ENCODE data around the gene S1PR5. TPM values are rescaled to one million over a fixed set of nuclear protein-coding genes. Genes with fewer than 3 reads are reported as not detected.

S1PR5 gene
- total and polyA plus RNA-seq, 5 donors from 2014 or later = 0.17 to 0.31 (median 0.30) TPM; not detected in 2

DNA sequence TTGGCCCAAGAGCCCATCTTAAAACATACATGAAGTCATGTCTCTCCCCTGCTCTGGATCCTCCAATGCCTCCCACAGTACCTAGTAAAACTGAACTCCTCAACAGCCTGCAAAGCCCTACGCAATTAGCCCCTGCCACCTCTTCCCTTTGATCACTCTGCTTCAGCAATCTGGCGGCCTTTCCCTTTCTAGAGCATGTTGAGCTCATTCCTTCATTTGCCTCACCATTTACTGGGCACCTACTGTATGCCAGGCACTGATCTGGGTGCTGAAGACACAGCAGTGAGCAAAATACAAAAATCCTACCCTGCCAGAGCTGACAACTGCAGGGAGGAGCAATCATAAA, 17.0 kb downstream of the S1PR5 start:
- Mint-ChIP-seq H3K36me3 (peaks cover 15% of the 10 kb centered on the region), H3K27me3 (no peaks in the 10 kb centered on the region), H3K4me3 (peak overlapping the region; percentile 67 to 91 (median 85)), H3K9me3 (peaks cover 0 to 2% (median 0%) of the 10 kb centered on the region in 7 donors), H3K27ac (peak overlapping the region; percentile 14 to 81 (median 65)), H3K4me1 (peaks cover 0 to 41% (median 20%) of the 10 kb centered on the region in 4 donors)
- peaks cover 13% of the 10 kb centered on the region for H3K36me3 ChIP-seq (ENCODE audit: control insufficient read depth, insufficient read depth, low read length)
- no peaks in the 10 kb centered on the region for H3K9me3 ChIP-seq (ENCODE audit: control insufficient read depth in 2 of 2, low read length in 2 of 2)
- H3K4me3 ChIP-seq (ENCODE audit: low read depth, low read length) = peak overlapping the region; percentile 19
- H3K27me3 ChIP-seq (ENCODE audit: control insufficient read depth, insufficient read depth, low read length) = no peaks in the 10 kb centered on the region
- no peak for DNase-seq
- H3K4me1 ChIP-seq (ENCODE audit: control insufficient read depth, insufficient read depth, low read length, poor library complexity, severe bottlenecking) = peaks cover 42% of the 10 kb centered on the region
- no peak overlapping the region for H3K27ac ChIP-seq (ENCODE audit: insufficient read depth, low read length, poor library complexity, severe bottlenecking)
- no peak for ATAC-seq (ENCODE audit: low read depth in 2 of 2)

GRCh38 chr19:10499550-10500246, 17.5 kb downstream of the S1PR5 start:
- no peak overlapping the region for H3K4me3 ChIP-seq (ENCODE audit: low read depth, low read length)
- peaks cover 0 to 2% (median 0%) of the 10 kb centered on the region in 7 donors for H3K9me3 Mint-ChIP-seq

GRCh38 chr19:10497371-10497770, 19.9 kb downstream of the S1PR5 start:
- Mint-ChIP-seq H3K4me3 (peak overlapping the region in 2 of 4 donors; percentile 33 to 83), H3K36me3 (peaks cover 15% of the 10 kb centered on the region), H3K27ac (peak overlapping the region in 1 of 3 donors; percentile 62), H3K4me1 (peaks cover 0 to 36% (median 20%) of the 10 kb centered on the region in 4 donors), H3K27me3 (no peaks in the 10 kb centered on the region), H3K9me3 (no peaks in the 10 kb centered on the region)
- ATAC-seq (ENCODE audit: low read depth in 2 of 2) (no peak), DNase-seq (no peak)
- no peaks in the 10 kb centered on the region for H3K27me3 ChIP-seq (ENCODE audit: control insufficient read depth, insufficient read depth, low read length)
- peaks cover 34% of the 10 kb centered on the region for H3K4me1 ChIP-seq (ENCODE audit: control insufficient read depth, insufficient read depth, low read length, poor library complexity, severe bottlenecking)
- H3K9me3 ChIP-seq (ENCODE audit: control insufficient read depth in 2 of 2, low read length in 2 of 2) = no peaks in the 10 kb centered on the region
- no peak overlapping the region for H3K27ac ChIP-seq (ENCODE audit: insufficient read depth, low read length, poor library complexity, severe bottlenecking)
- no peak overlapping the region for H3K4me3 ChIP-seq (ENCODE audit: low read depth, low read length)
- peaks cover 18% of the 10 kb centered on the region for H3K36me3 ChIP-seq (ENCODE audit: control insufficient read depth, insufficient read depth, low read length)

More at GRCh38 chr19:10499550-10500246, 17.5 kb downstream of the S1PR5 start:
- DNase-seq (no peak), ATAC-seq (ENCODE audit: low read depth in 2 of 2) (no peak)
- Mint-ChIP-seq H3K4me3 (peak overlapping the region in 3 of 4 donors; percentile 67 to 87 (median 83)), H3K36me3 (peaks cover 15% of the 10 kb centered on the region), H3K4me1 (peaks cover 0 to 41% (median 20%) of the 10 kb centered on the region in 4 donors), H3K27me3 (no peaks in the 10 kb centered on the region), H3K27ac (peak overlapping the region; percentile 14 to 65 (median 55))
- Histone ChIP-seq H3K4me1 (ENCODE audit: control insufficient read depth, insufficient read depth, low read length, poor library complexity, severe bottlenecking) (peaks cover 42% of the 10 kb centered on the region), H3K9me3 (ENCODE audit: control insufficient read depth in 2 of 2, low read length in 2 of 2) (no peaks in the 10 kb centered on the region), H3K27ac (ENCODE audit: insufficient read depth, low read length, poor library complexity, severe bottlenecking) (no peak overlapping the region), H3K36me3 (ENCODE audit: control insufficient read depth, insufficient read depth, low read length) (peaks cover 18% of the 10 kb centered on the region), H3K27me3 (ENCODE audit: control insufficient read depth, insufficient read depth, low read length) (no peaks in the 10 kb centered on the region)

GRCh38 chr19:10491472-10492047, 25.7 kb downstream of the S1PR5 start:
- no peak for DNase-seq
- H3K27me3 ChIP-seq (ENCODE audit: control insufficient read depth, insufficient read depth, low read length) = no peaks in the 10 kb centered on the region
- H3K27me3 Mint-ChIP-seq = no peaks in the 10 kb centered on the region
- peaks cover 10% of the 10 kb centered on the region for H3K36me3 Mint-ChIP-seq
- H3K36me3 ChIP-seq (ENCODE audit: control insufficient read depth, insufficient read depth, low read length) = peaks cover 41% of the 10 kb centered on the region
- H3K27ac ChIP-seq (ENCODE audit: insufficient read depth, low read length, poor library complexity, severe bottlenecking) = no peak overlapping the region
- H3K27ac Mint-ChIP-seq = peak overlapping the region in 1 of 3 donors; percentile 65
- no peak for ATAC-seq (ENCODE audit: low read depth in 2 of 2)
- H3K4me1 Mint-ChIP-seq = peaks cover 0 to 11% (median 2%) of the 10 kb centered on the region in 4 donors
- no peaks in the 10 kb centered on the region for H3K9me3 ChIP-seq (ENCODE audit: control insufficient read depth in 2 of 2, low read length in 2 of 2)
- no peak overlapping the region for H3K4me3 Mint-ChIP-seq
- H3K4me1 ChIP-seq (ENCODE audit: control insufficient read depth, insufficient read depth, low read length, poor library complexity, severe bottlenecking) = no peaks in the 10 kb centered on the region
- no peaks in the 10 kb centered on the region for H3K9me3 Mint-ChIP-seq
- H3K4me3 ChIP-seq (ENCODE audit: low read depth, low read length) = no peak overlapping the region

DNA sequence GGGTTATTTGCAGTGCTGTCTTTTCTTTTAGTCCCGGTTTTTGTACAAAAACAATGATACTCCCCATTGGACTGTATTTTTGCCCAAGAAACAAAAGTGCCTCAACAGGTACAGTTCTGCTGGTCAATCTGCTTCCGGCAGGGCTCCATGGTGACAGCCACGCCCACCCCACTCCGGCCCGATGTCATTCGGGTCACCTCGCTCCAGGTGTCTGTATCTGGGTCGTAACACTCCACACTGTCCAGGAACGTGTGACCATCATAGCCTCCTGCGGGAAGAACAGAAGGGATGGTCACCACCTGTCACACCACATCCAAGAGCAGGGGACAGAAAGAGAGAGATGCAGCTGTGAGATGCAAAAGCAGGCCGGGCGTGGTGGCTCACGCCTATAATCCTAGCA, 30.7 kb downstream of the S1PR5 start:
- H3K9me3 Mint-ChIP-seq = no peaks in the 10 kb centered on the region
- H3K4me1 ChIP-seq (ENCODE audit: control insufficient read depth, insufficient read depth, low read length, poor library complexity, severe bottlenecking) = no peaks in the 10 kb centered on the region
- ATAC-seq (ENCODE audit: low read depth in 2 of 2) (no peak), DNase-seq (no peak)
- H3K9me3 ChIP-seq (ENCODE audit: control insufficient read depth in 2 of 2, low read length in 2 of 2) = no peaks in the 10 kb centered on the region
- no peak overlapping the region for H3K4me3 ChIP-seq (ENCODE audit: low read depth, low read length)
- no peak overlapping the region for H3K27ac ChIP-seq (ENCODE audit: insufficient read depth, low read length, poor library complexity, severe bottlenecking)
- H3K4me1 Mint-ChIP-seq = peaks cover 0 to 6% (median 4%) of the 10 kb centered on the region in 4 donors
- no peaks in the 10 kb centered on the region for H3K27me3 Mint-ChIP-seq
- H3K27me3 ChIP-seq (ENCODE audit: control insufficient read depth, insufficient read depth, low read length) = no peaks in the 10 kb centered on the region
- no peak overlapping the region for H3K4me3 Mint-ChIP-seq
- peaks cover 18% of the 10 kb centered on the region for H3K36me3 Mint-ChIP-seq
- H3K36me3 ChIP-seq (ENCODE audit: control insufficient read depth, insufficient read depth, low read length) = peaks cover 35% of the 10 kb centered on the region
- H3K27ac Mint-ChIP-seq = peak overlapping the region in 1 of 3 donors; percentile 76

DNA sequence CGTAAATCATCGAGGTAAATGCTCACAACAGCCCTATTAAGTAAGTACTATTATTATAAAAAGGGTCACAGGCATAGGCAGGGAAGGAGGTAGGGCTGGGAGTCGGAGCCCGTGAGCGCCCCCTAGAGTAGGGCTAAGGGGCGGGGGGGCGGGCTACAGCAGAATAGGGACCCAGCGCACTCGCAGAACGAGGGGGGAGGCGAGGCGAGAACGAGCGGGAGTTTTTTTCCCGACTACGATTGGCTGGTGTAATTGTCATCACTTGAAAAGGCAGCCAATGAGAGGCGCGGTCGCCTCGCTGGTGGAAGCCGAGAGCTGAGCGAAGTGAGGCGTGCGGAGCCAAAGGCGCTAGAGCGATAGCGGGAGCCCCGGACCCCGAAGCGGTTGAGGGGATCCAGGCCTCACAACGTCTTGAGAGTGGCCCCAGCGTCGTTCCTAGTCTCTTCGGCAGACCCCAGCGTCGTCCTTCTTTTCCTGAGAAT, 38.3 kb downstream of the S1PR5 start:
- Histone ChIP-seq H3K4me1 (ENCODE audit: control insufficient read depth, insufficient read depth, low read length, poor library complexity, severe bottlenecking) (peaks cover 13% of the 10 kb centered on the region), H3K4me3 (ENCODE audit: low read depth, low read length) (peak overlapping the region; percentile 46), H3K27ac (ENCODE audit: insufficient read depth, low read length, poor library complexity, severe bottlenecking) (peak overlapping the region; percentile 66), H3K9me3 (ENCODE audit: control insufficient read depth in 2 of 2, low read length in 2 of 2) (no peaks in the 10 kb centered on the region), H3K36me3 (ENCODE audit: control insufficient read depth, insufficient read depth, low read length) (no peaks in the 10 kb centered on the region), H3K27me3 (ENCODE audit: control insufficient read depth, insufficient read depth, low read length) (no peaks in the 10 kb centered on the region)
- ATAC-seq (ENCODE audit: low read depth in 2 of 2) (peak; percentile 91 to 94), DNase-seq (peak; percentile 80 to 91 (median 86))
- peak overlapping the region in 3 of 4 donors; percentile 63 to 83 (median 65) for H3K4me3 Mint-ChIP-seq
- no peaks in the 10 kb centered on the region for H3K27me3 Mint-ChIP-seq
- peaks cover 0 to 15% (median 9%) of the 10 kb centered on the region in 4 donors for H3K4me1 Mint-ChIP-seq
- no peaks in the 10 kb centered on the region for H3K36me3 Mint-ChIP-seq
- H3K27ac Mint-ChIP-seq = peak overlapping the region in 2 of 3 donors; percentile 86 to 87
- no peaks in the 10 kb centered on the region for H3K9me3 Mint-ChIP-seq

DNA sequence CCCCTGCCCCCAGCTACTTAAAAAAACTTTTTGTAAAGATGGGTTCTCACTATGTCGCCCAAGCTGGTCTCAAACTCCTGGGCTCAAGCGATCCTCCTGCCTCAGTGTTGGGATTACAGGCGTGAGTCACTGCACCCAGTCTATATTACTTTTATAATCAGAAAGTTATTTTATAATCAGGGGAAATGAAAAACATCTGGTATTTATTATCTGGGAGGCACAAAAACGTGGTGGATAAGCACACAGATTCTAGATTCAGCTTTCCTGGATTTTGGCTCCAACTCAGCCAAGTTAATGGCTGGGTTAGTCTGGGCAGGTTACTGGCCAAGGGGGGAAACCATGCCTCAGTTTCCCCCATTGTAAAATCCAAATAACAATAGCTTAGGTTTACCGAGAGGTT, 38.8 kb downstream of the S1PR5 start:
- no peak for DNase-seq
- Mint-ChIP-seq H3K4me3 (peak overlapping the region in 3 of 4 donors; percentile 21 to 61 (median 57)), H3K9me3 (no peaks in the 10 kb centered on the region), H3K4me1 (peaks cover 0 to 15% (median 8%) of the 10 kb centered on the region in 4 donors), H3K36me3 (no peaks in the 10 kb centered on the region), H3K27me3 (no peaks in the 10 kb centered on the region), H3K27ac (peak overlapping the region in 2 of 3 donors; percentile 20 to 87)
- H3K27me3 ChIP-seq (ENCODE audit: control insufficient read depth, insufficient read depth, low read length) = no peaks in the 10 kb centered on the region
- H3K36me3 ChIP-seq (ENCODE audit: control insufficient read depth, insufficient read depth, low read length) = no peaks in the 10 kb centered on the region
- peaks cover 13% of the 10 kb centered on the region for H3K4me1 ChIP-seq (ENCODE audit: control insufficient read depth, insufficient read depth, low read length, poor library complexity, severe bottlenecking)
- no peaks in the 10 kb centered on the region for H3K9me3 ChIP-seq (ENCODE audit: control insufficient read depth in 2 of 2, low read length in 2 of 2)
- no peak overlapping the region for H3K27ac ChIP-seq (ENCODE audit: insufficient read depth, low read length, poor library complexity, severe bottlenecking)
- peak overlapping the region; percentile 46 for H3K4me3 ChIP-seq (ENCODE audit: low read depth, low read length)
- no peak for ATAC-seq (ENCODE audit: low read depth in 2 of 2)

All from CD4-positive, CD25-positive, alpha-beta regulatory T cell (primary cell).